ACC112 (cell line): ENCODE measurements around the gene GJB2.
A peak's percentile ranks its signal among the peaks of the same experiment; 100 is the strongest.

Experiments
- H2AFZ ChIP-seq: fragments of 200-600 bp; sonication (generic); one replicate; pipeline ENCODE4 v1.6.0; 2017; ENCODE audit warnings: antibody characterized with exemption, low read length; ENCODE audit not compliant: unreplicated experiment
- H3K27ac ChIP-seq: fragments of 200-600 bp; sonication (generic); 2 replicates; pipeline ENCODE4 v1.5.1; 2014; ENCODE audit warnings: low read depth, mild to moderate bottlenecking, antibody characterized with exemption, low read length, moderate library complexity
- H3K27me3 ChIP-seq: fragments of 200-600 bp; sonication (generic); 2 replicates; pipeline ENCODE4 v1.6.1; 2014; ENCODE audit warnings: mild to moderate bottlenecking, antibody characterized with exemption, low read length, moderate library complexity, mixed read lengths; ENCODE audit not compliant: insufficient read depth
- H3K36me3 ChIP-seq: fragments of 200-600 bp; sonication (generic); 2 replicates; pipeline ENCODE4 v1.6.1; 2016; ENCODE audit warnings: mild to moderate bottlenecking, antibody characterized with exemption, low read length, moderate library complexity, mixed read lengths; ENCODE audit not compliant: insufficient read depth
- H3K4me1 ChIP-seq: fragments of 200-600 bp; sonication (generic); one replicate; pipeline ENCODE4 v1.6.1; 2016; ENCODE audit warnings: low read length, mixed read lengths; ENCODE audit not compliant: insufficient read depth, unreplicated experiment, control insufficient read depth
- H3K4me3 ChIP-seq: fragments of 200-600 bp; sonication (generic); 2 replicates; pipeline ENCODE4 v1.5.1; 2014; ENCODE audit warnings: mild to moderate bottlenecking, low read depth, low read length
- H3K79me2 ChIP-seq: fragments of 200-600 bp; sonication (generic); one replicate; pipeline ENCODE4 v1.6.0; 2016; ENCODE audit warnings: low read length; ENCODE audit not compliant: control insufficient read depth, unreplicated experiment, insufficient read depth

GJB2 gene

GRCh38 chr13:20192158-20192835 lies 441 bp downstream of the GJB2 start:
- Histone ChIP-seq H2AFZ (peak overlapping the region; percentile 5), H3K27me3 (peaks cover 61% of the 10 kb centered on the region), H3K27ac (no peak overlapping the region), H3K36me3 (no peaks in the 10 kb centered on the region), H3K79me2 (no peaks in the 10 kb centered on the region), H3K4me1 (peaks cover 7% of the 10 kb centered on the region), H3K4me3 (peak overlapping the region; percentile 65)

- peaks cover 55% of the 10 kb centered on the region for H3K27me3 ChIP-seq
- H3K27ac ChIP-seq = no peak overlapping the region
- H3K36me3 ChIP-seq = no peaks in the 10 kb centered on the region
- H3K79me2 ChIP-seq = no peaks in the 10 kb centered on the region
- no peak overlapping the region for H2AFZ ChIP-seq
- H3K4me1 ChIP-seq = peaks cover 7% of the 10 kb centered on the region
- H3K4me3 ChIP-seq = peak overlapping the region; percentile 65
Observed at GRCh38 chr13:20191311-20192157, 1.2 kb downstream of the GJB2 start.

- H3K36me3 ChIP-seq = no peaks in the 10 kb centered on the region
- no peaks in the 10 kb centered on the region for H3K79me2 ChIP-seq
- H3K4me3 ChIP-seq = no peak overlapping the region
- H3K27ac ChIP-seq = no peak overlapping the region
- no peak overlapping the region for H2AFZ ChIP-seq
- peaks cover 46% of the 10 kb centered on the region for H3K27me3 ChIP-seq
- H3K4me1 ChIP-seq = peaks cover 7% of the 10 kb centered on the region
Observed at GRCh38 chr13:20190481-20191310, 2.0 kb downstream of the GJB2 start.

- Histone ChIP-seq H3K4me3 (no peak overlapping the region), H3K27ac (no peak overlapping the region), H2AFZ (no peak overlapping the region), H3K36me3 (no peaks in the 10 kb centered on the region), H3K79me2 (no peaks in the 10 kb centered on the region), H3K4me1 (peaks cover 7% of the 10 kb centered on the region), H3K27me3 (peaks cover 40% of the 10 kb centered on the region)
Observed at GRCh38 chr13:20190076-20190475, 2.7 kb downstream of the GJB2 start.

- Histone ChIP-seq H3K4me1 (peaks cover 7% of the 10 kb centered on the region), H3K27me3 (peaks cover 29% of the 10 kb centered on the region), H3K27ac (no peak overlapping the region), H3K4me3 (no peak overlapping the region), H3K36me3 (no peaks in the 10 kb centered on the region), H3K79me2 (no peaks in the 10 kb centered on the region), H2AFZ (no peak overlapping the region)
Observed at GRCh38 chr13:20188667-20189553, 3.8 kb downstream of the GJB2 start.

GRCh38 chr13:20186771-20187170 lies 6.0 kb downstream of the GJB2 start:
- no peak overlapping the region for H3K27ac ChIP-seq
- no peak overlapping the region for H2AFZ ChIP-seq
- no peaks in the 10 kb centered on the region for H3K79me2 ChIP-seq
- H3K27me3 ChIP-seq = peaks cover 7% of the 10 kb centered on the region; the same call in 1 of the 2 replicates
- H3K4me1 ChIP-seq = no peaks in the 10 kb centered on the region
- H3K36me3 ChIP-seq = no peaks in the 10 kb centered on the region
- no peak overlapping the region for H3K4me3 ChIP-seq

GRCh38 chr13:20185366-20186056 lies 7.2 kb downstream of the GJB2 start:
- peaks cover 10% of the 10 kb centered on the region; the same call in 1 of the 2 replicates for H3K27me3 ChIP-seq
- H3K4me3 ChIP-seq = no peak overlapping the region
- no peak overlapping the region for H2AFZ ChIP-seq
- H3K79me2 ChIP-seq = no peaks in the 10 kb centered on the region
- no peaks in the 10 kb centered on the region for H3K36me3 ChIP-seq
- H3K4me1 ChIP-seq = no peaks in the 10 kb centered on the region
- no peak overlapping the region for H3K27ac ChIP-seq

- Histone ChIP-seq H3K36me3 (no peaks in the 10 kb centered on the region), H3K79me2 (no peaks in the 10 kb centered on the region), H3K4me1 (no peaks in the 10 kb centered on the region), H3K4me3 (no peak overlapping the region), H2AFZ (no peak overlapping the region), H3K27me3 (peaks cover 29% of the 10 kb centered on the region), H3K27ac (no peak overlapping the region)
Observed at GRCh38 chr13:20182231-20182846, 10.4 kb downstream of the GJB2 start.

GRCh38 chr13:20181188-20181587 lies 11.6 kb downstream of the GJB2 start:
- Histone ChIP-seq H3K4me3 (no peak overlapping the region), H3K27me3 (peaks cover 40% of the 10 kb centered on the region), H3K4me1 (no peaks in the 10 kb centered on the region), H3K27ac (no peak overlapping the region), H3K79me2 (no peaks in the 10 kb centered on the region), H2AFZ (no peak overlapping the region), H3K36me3 (no peaks in the 10 kb centered on the region)
